Activated naive CD4-positive, alpha-beta T cell treated with anti-CD3 and anti-CD28 coated beads for 36 hours (primary cell): Measurements from ENCODE around the gene CMIP. TPM values are rescaled to one million over a fixed set of nuclear protein-coding genes. Genes with fewer than 3 reads are reported as not detected.

Source experiments
- CTCF ChIA-PET: fragments of 350-600 bp; sonication (Branson Sonifier 250); formaldehyde crosslinking; loops from one replicate; lab custom pipeline; 2021; ENCODE audit warnings: antibody characterized with exemption; lab: Charles Lee
- DNase-seq: peaks from one replicate; pipeline ENCODE4 v3.0.0-alpha.2; 2020
- H3K27ac Mint-ChIP-seq: one replicate; pipeline ENCODE4 v1.8.0; 2021; ENCODE audit warnings: mild to moderate bottlenecking, mixed read lengths
- H3K27me3 Mint-ChIP-seq: one replicate; pipeline ENCODE4 v1.8.0; 2021; ENCODE audit warnings: low read depth, mixed read lengths
- H3K36me3 Mint-ChIP-seq: one replicate; pipeline ENCODE4 v1.8.0; 2021; ENCODE audit warnings: low read depth, mixed read lengths
- H3K4me1 Mint-ChIP-seq: one replicate; pipeline ENCODE4 v1.8.0; 2021; ENCODE audit warnings: low read depth, mixed read lengths
- H3K4me3 Mint-ChIP-seq: one replicate; pipeline ENCODE4 v1.8.0; 2021; ENCODE audit warnings: mild to moderate bottlenecking, moderate library complexity, mixed read lengths
- H3K9me3 Mint-ChIP-seq: one replicate; pipeline ENCODE4 v1.8.0; 2021; ENCODE audit warnings: mixed read lengths
- intact Hi-C: fragments of 100-400 bp; cut with micrococcal nuclease; formaldehyde crosslinking; loops from one replicate; pipeline ENCODE4 v1.15.1; 2023
- total RNA-seq, 2 experiments: library from RNA; stranded (reverse); gene quantifications; one replicate each; pipeline ENCODE4 v1.2.3, GENCODE V29; 2021

Gene CMIP
- total RNA-seq, 2 experiments from 2014 or later: 28.6 to 28.8 TPM

- H3K4me1 Mint-ChIP-seq: peaks cover 62% of the 10 kb centered on the region
- intact Hi-C loops: loop anchor here (1.0 kb wide), 1 partner anchor 17 kb away; no protein-coding TSS in a partner anchor
Measured at GRCh38 chr16:81451753-81452680, 7.4 kb downstream of the CMIP start.

GRCh38 chr16:81453091-81453728 is 8.6 kb downstream of the CMIP start:
- CTCF ChIA-PET: interaction anchor here (2.0 kb wide), 1 partner anchor 49 kb away, joined by 5 read pairs; no protein-coding TSS in a partner anchor
- no peak for DNase-seq
- no peaks in the 10 kb centered on the region for H3K27me3 Mint-ChIP-seq
- peaks cover 62% of the 10 kb centered on the region for H3K4me1 Mint-ChIP-seq
- intact Hi-C loops: no loop called here
- no peak overlapping the region for H3K4me3 Mint-ChIP-seq
- H3K9me3 Mint-ChIP-seq: peaks cover 9% of the 10 kb centered on the region
- no peak overlapping the region for H3K27ac Mint-ChIP-seq
- H3K36me3 Mint-ChIP-seq: peaks cover 12% of the 10 kb centered on the region

More at GRCh38 chr16:81451753-81452680, 7.4 kb downstream of the CMIP start:
- Mint-ChIP-seq H3K4me3 (peak overlapping the region; percentile 67), H3K9me3 (peaks cover 9% of the 10 kb centered on the region), H3K27ac (peak overlapping the region; percentile 85), H3K36me3 (peaks cover 10% of the 10 kb centered on the region), H3K27me3 (no peaks in the 10 kb centered on the region)
- CTCF ChIA-PET: interaction anchor here (0.7 to 2.0 kb wide), 3 partner anchors 48 to 286 kb away, joined by 3 to 5 read pairs (median 3); no protein-coding TSS in a partner anchor
- DNase-seq: peak; percentile 80

DNA sequence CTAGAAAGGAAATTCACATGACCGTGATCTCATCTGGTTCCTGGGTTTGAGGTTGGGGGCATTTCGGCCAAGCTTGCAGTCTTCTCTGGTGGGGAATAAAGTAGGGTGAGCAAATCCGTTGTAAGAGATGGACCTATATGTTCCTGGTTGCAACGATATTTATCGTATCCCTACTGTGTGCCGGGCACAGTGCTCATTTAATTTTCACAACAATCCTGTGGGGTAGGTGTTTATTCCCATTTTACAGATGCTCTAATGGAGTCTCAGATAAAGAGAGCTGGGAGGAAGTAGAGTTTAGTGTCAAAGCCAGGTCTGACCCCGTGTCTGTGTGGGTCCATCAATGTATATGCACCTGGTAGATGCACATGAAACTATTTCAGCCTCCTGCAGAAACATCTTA is 9.4 kb downstream of the CMIP start:
- no peaks in the 10 kb centered on the region for H3K27me3 Mint-ChIP-seq
- peaks cover 9% of the 10 kb centered on the region for H3K9me3 Mint-ChIP-seq
- peaks cover 61% of the 10 kb centered on the region for H3K4me1 Mint-ChIP-seq
- no peak for DNase-seq
- intact Hi-C loops: no loop called here
- CTCF ChIA-PET: interaction anchor here (0.6 kb wide), 1 partner anchor 93 kb away, joined by 3 read pairs; no protein-coding TSS in a partner anchor
- no peak overlapping the region for H3K4me3 Mint-ChIP-seq
- H3K36me3 Mint-ChIP-seq: peaks cover 15% of the 10 kb centered on the region
- no peak overlapping the region for H3K27ac Mint-ChIP-seq

GRCh38 chr16:81455006-81455405 is 10.4 kb downstream of the CMIP start:
- no peak overlapping the region for H3K27ac Mint-ChIP-seq
- DNase-seq: no peak
- peaks cover 15% of the 10 kb centered on the region for H3K36me3 Mint-ChIP-seq
- intact Hi-C loops: no loop called here
- peaks cover 9% of the 10 kb centered on the region for H3K9me3 Mint-ChIP-seq
- H3K27me3 Mint-ChIP-seq: no peaks in the 10 kb centered on the region
- peaks cover 54% of the 10 kb centered on the region for H3K4me1 Mint-ChIP-seq
- no peak overlapping the region for H3K4me3 Mint-ChIP-seq
- CTCF ChIA-PET: no interaction called here

GRCh38 chr16:81455720-81456494 is 11.3 kb downstream of the CMIP start:
- intact Hi-C loops: no loop called here
- Mint-ChIP-seq H3K27me3 (no peaks in the 10 kb centered on the region), H3K36me3 (peaks cover 15% of the 10 kb centered on the region), H3K27ac (no peak overlapping the region), H3K4me3 (no peak overlapping the region), H3K9me3 (peaks cover 6% of the 10 kb centered on the region), H3K4me1 (peaks cover 51% of the 10 kb centered on the region)
- CTCF ChIA-PET: interaction anchor here (1.3 kb wide), 1 partner anchor 9 kb away, joined by 3 read pairs; no protein-coding TSS in a partner anchor
- DNase-seq: no peak

- H3K27ac Mint-ChIP-seq: peak overlapping the region; percentile 43
- peaks cover 48% of the 10 kb centered on the region for H3K4me1 Mint-ChIP-seq
- peaks cover 11% of the 10 kb centered on the region for H3K36me3 Mint-ChIP-seq
- no peak overlapping the region for H3K4me3 Mint-ChIP-seq
- no peaks in the 10 kb centered on the region for H3K9me3 Mint-ChIP-seq
- no peak for DNase-seq
- CTCF ChIA-PET: interaction anchor here (1.3 kb wide), 1 partner anchor 8 kb away, joined by 3 read pairs; no protein-coding TSS in a partner anchor
- no peaks in the 10 kb centered on the region for H3K27me3 Mint-ChIP-seq
- intact Hi-C loops: no loop called here
Measured at GRCh38 chr16:81456523-81457325, 12.1 kb downstream of the CMIP start.

GRCh38 chr16:81457326-81458133 is 12.9 kb downstream of the CMIP start:
- H3K36me3 Mint-ChIP-seq: peaks cover 6% of the 10 kb centered on the region
- H3K4me3 Mint-ChIP-seq: no peak overlapping the region
- peak overlapping the region; percentile 43 for H3K27ac Mint-ChIP-seq
- CTCF ChIA-PET: no interaction called here
- H3K27me3 Mint-ChIP-seq: no peaks in the 10 kb centered on the region
- intact Hi-C loops: no loop called here
- H3K9me3 Mint-ChIP-seq: no peaks in the 10 kb centered on the region
- peaks cover 46% of the 10 kb centered on the region for H3K4me1 Mint-ChIP-seq
- DNase-seq: no peak

- H3K27me3 Mint-ChIP-seq: no peaks in the 10 kb centered on the region
- H3K27ac Mint-ChIP-seq: no peak overlapping the region
- peaks cover 8% of the 10 kb centered on the region for H3K36me3 Mint-ChIP-seq
- peaks cover 44% of the 10 kb centered on the region for H3K4me1 Mint-ChIP-seq
- no peak for DNase-seq
- H3K9me3 Mint-ChIP-seq: no peaks in the 10 kb centered on the region
- intact Hi-C loops: no loop called here
- no peak overlapping the region for H3K4me3 Mint-ChIP-seq
- CTCF ChIA-PET: no interaction called here
Measured at GRCh38 chr16:81458149-81458669, 13.6 kb downstream of the CMIP start.

DNA sequence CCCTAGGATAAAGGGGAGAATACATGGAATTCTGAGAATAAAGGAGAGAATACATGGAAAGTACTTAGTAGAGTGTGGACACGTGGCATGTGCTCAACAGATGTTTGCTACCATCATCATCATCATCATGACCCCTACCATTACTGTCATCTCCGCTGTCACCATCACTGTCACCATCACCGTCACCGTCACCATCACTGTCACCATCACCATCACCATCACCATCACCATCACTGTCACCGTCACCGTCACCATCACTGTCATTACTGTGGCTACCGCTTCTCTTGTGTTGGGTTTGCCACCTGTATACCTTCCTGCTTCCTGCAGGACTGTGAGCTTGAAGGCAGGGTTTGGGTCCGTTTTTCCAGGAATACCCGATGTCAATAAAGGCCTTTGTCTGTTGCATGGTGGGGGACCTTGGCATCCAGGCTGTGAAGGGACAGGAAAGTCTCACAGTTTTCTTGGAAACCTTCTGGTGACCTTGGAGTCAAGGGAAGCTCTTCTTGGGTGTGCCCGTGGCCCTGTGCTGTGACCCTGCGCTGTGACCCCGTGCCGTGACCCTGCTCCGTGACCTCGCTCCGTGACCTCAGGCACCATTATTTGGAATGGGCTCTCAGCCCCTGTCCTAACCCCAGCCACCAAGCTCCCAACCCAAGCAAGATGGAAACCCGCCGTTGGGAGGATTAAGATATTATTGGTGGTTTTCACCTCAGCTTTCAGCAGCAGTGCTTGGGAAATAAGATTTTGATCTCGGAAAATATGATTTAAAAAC is 14.4 kb downstream of the CMIP start:
- intact Hi-C loops: no loop called here

GRCh38 chr16:81460075-81460474 is 15.5 kb downstream of the CMIP start:
- intact Hi-C loops: no loop called here
- Mint-ChIP-seq H3K27ac (no peak overlapping the region), H3K4me3 (no peak overlapping the region), H3K9me3 (no peaks in the 10 kb centered on the region), H3K4me1 (peaks cover 53% of the 10 kb centered on the region), H3K36me3 (peaks cover 8% of the 10 kb centered on the region), H3K27me3 (no peaks in the 10 kb centered on the region)
- DNase-seq: no peak
- CTCF ChIA-PET: no interaction called here

More for the DNA sequence above, 14.4 kb downstream of the CMIP start:
- no peak overlapping the region for H3K27ac Mint-ChIP-seq
- H3K9me3 Mint-ChIP-seq: no peaks in the 10 kb centered on the region
- H3K4me1 Mint-ChIP-seq: peaks cover 45% of the 10 kb centered on the region
- CTCF ChIA-PET: no interaction called here
- H3K4me3 Mint-ChIP-seq: no peak overlapping the region
- no peak for DNase-seq
- peaks cover 8% of the 10 kb centered on the region for H3K36me3 Mint-ChIP-seq
- no peaks in the 10 kb centered on the region for H3K27me3 Mint-ChIP-seq
